Stimulated activated CD4-positive, alpha-beta T cell treated with anti-CD3 and anti-CD28 coated beads, TNF-alpha, amount 100 ng/mL, for 4 hours (primary cell): ENCODE measurements around the gene C1QTNF6.

Experiments
- DNase-seq, 3 experiments: peaks; one replicate each; pipeline ENCODE4 v3.0.0-alpha.2; 2020; ENCODE audit warnings: low read depth in 3 of 3

The C1QTNF6 gene

DNA sequence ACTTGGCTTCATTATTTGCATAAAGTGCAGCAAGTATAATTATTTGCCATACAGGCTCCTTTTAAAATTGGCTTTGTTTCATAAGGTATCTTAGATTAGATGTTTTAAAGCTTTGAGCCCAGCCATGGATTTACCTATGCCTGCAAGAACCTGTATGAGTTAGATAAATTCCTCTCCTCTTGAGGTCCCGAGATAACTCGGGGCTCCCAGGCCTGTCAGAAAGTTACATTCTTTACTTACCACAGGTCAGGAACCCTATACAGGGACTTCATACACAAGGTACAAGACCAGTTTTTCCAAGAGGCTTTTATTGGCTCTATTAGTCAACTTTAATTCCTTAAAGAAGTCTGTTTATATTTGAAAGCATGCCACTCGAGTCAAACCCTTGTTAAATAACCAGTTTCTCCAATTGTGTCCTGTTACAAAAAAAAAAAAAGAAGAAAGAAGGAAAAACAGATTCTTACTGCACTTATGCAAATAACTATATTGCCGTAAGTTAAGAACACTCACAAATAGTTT is 2.3 kb upstream of the C1QTNF6 start:
- no peak for DNase-seq

DNA sequence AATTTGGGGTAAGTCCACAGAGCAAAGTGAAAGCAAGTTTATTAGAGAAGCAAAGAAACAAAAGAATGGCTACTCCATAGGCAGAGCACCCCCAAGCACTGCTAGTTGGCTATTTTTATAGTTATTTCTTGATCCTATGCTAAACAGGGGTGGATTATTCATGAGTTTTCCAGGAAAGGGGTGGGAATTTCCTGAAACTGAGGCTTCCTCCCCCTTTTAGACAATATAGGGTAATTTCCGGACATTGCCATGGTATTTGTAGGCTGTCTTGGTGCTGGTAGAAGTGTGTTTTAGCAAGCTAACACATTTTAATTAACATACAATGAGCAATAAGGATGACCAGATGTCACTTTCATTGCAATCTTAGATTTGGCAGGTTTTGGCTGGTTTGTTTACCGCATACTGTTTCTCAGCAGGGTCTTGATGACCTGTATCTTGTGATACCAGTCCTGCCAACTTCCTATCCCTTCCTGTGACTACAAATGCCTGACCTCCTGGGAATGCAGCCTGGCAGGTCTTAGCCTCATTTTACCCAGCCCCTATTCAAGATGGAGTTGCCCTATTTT is 937 bp upstream of the C1QTNF6 start:
- DNase-seq, result no peak

DNA sequence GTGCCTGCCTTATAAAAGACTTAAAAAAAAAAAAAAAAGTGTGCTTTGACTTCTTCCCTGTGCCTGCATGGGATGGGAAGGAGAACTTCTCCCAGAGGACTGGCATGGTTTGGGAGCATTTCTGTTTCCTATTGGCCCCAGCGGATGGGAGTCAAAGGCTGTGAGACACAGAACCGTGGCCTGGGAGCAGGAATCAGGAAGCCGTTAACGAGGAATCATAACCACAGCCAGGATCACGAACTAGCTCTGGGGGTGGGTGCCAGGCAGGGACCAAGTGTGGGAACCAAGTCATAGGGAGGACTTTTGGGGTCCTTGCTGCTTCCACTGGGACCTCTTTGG is 526 bp downstream of the C1QTNF6 start:
- no peak for DNase-seq

DNA sequence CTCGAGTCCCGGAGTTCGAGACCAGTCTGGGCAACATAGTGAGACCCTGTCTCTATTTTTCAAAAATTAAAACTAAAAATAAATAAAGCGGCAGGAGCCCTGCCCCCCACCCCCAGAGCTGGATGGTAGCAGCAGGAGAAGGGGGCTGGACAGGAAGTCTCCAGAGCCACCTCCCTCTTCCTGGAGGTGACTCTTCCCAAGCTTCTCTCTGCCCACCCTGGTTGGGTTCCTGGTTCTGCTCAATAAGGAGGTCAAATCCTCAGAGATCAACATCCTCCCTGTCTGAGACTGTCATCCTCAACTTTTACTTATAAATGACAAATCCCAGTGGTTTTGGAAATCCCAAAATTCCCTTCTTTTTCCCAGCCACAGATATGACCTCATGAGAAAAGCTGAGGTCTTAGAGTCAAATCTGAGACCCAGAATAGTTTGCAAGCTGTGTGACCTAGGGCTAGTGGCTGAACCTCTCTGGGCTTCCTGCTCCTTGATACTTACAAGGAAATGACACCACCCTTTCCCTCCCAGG is 987 bp downstream of the C1QTNF6 start:
- no peak for DNase-seq

DNA sequence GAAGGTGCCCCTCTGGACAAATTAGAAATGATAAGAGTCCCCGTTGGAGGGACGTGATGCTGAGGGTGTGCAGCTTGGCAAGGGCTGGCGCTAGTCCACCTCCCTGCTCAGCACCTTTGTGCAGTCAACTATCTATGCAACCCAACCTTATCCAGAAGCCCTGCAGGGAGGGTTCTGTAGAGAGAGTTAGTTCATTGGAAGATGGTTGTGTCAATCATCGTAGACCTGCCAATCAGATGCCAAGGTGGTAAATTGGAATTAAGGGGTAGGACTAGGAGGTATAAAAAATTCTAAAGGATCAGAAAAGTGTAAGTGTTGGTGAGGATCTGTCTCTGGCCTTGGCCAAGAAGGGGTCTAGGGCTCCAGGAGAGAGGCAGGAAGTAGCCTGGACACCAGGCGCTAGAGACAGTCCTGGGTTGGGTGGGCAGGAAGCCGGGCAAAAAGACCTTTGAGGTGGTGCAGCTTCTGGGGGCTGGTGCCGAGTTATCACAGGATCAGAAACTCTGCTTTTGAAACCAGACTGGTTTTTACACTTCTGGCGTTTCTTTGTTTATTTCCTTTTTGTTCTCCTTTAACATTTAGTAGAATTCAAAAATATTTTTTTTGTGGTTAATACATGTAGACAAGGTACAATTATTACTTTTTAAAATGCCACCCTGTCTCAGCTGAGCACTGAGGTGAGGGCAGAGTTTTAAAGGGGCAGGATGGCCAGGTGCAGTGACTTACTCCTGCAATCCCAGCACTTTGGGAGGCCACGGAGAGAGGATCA is 1.6 kb downstream of the C1QTNF6 start:
- DNase-seq, result peak in 1 of 3 experiments; percentile 24

DNA sequence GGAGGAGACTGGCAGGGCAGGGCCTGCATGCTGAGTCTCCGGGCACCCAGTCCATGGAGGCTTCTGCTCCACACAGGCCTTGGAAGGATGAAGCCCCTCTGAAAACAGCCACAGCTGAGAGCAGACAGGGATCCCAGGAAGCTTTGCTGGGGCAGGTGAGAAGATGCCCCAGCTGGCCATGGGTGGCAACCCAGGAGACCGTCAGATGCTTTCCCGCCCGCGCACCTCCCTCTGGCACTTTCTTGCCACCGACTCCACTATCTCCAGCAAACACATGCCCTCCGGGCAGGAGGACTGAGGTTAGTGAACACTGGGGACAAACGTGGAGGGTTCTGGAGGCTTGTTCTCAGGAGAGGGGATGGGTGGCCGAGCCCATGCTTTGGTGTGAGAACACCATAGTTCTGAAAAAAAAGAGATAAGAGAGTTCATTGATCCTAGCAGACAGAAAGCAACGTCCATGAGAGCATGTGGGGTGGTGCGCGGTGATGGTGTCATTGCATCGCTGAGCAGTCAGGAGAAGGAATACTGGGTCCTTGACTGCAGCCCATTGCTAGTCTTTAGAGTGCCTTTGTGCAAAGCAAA is 2.3 kb downstream of the C1QTNF6 start:
- DNase-seq, result no peak

DNA sequence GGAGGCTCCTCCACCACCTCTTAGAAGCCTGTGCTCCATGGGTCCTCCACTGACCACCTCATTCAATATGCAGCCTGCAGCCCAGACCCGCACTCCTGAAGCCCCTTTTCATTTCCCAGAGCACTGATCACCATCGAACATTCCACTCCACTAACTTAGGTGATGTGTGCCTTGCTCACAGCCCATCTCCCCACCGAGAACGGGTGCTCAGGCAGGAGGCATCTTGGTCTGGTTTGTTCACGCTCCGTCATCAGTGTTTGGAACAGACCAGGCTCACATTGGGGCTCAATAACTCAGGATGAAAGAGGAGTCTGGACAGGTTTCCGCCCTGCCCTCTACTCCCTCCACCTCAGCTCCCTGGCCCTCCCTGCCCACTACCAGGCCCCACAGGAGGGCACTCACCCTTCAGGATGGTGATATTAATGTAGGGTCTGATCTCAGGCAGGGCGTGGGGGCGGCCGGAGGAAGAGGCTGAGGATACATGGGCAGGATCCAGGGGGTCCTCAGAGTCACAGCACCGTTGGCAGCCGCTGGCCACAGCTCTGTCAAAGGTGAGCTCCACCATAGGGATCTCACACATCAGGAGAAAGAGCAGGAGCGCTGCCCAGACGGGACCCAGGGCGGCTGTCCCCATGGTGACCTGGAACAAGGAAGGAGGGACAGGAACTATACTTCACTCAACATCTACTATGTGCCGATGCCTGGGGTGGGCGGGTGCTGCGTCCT is 3.1 kb downstream of the C1QTNF6 start:
- no peak for DNase-seq

DNA sequence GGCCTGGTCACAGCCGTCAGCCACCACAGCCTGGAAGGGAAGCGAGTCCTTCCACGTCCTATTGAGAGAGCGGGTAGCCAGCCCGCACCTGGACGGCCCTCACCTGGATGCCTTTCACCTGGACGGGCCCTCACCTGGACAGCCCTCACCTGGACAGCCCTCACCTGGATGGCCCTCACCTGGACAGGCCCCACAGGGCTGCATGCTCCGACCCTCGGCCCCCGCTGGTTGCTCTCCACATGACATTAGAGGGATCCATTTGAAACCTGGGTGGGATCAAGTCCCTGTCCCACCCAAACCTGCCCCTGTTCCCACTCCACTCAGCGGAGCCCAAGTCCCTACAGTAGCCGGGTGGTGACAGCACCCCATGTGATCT is 3.7 kb downstream of the C1QTNF6 start:
- no peak for DNase-seq

DNA sequence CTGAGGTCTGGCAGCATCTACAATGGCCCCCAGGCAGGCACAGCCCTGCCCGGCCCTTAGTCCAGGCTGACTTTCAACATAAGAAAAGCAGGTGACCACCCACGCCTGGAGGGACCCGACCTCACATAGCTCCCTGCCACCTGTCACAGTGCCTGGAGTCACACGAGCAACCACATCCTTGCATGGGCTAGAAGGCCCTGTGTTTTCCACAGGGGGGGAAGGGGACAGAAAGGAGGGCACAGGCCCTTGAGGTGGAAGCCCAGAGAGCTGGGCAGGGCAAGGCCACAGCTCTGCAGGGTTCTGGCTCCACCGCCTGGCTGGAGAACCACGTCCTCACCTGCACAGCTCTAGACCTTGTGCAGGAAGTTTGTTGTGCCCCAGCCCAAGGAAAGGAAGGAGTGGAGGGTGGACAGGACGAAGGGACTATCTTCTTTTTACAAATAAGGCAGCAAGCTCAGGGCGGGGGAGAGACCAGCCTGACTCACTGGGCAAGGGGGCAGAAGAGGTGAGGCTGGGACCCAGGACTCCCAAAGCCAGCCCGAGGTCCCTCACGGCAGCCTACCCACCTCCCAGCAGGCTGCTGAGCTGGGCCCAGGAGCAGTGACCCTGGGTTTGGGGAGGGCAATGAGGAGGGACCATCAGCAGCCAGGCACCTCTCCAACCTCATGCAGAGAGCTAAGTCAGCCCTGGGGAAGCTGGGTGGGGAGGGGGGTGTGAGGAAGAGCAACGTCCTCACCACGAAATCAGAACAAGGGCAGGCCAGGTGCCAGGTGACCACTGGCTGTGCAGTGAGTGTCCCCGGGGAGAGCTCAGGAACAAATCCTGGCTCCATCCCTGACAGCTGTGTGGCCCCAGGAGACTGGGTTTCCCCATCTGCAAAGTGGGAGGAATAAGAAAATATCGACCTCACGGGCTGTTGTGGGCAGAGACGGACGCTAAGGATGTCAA is 4.3 kb downstream of the C1QTNF6 start:
- DNase-seq, result no peak

DNA sequence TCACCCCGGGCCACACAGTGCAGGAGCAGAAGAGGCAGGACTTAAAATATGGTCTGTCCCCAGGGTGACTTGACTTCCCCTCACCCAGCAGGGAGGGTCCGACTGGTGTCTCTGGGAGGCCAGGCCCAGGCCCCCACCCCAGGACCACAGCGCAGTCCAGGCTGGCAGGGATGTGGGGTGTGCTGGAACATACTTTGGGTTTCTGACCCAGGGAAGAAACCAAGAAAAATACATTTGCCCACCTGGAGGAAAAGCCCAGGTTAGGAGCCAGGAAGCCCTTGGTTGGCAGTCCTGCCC is 5.2 kb downstream of the C1QTNF6 start:
- DNase-seq, result no peak

DNA sequence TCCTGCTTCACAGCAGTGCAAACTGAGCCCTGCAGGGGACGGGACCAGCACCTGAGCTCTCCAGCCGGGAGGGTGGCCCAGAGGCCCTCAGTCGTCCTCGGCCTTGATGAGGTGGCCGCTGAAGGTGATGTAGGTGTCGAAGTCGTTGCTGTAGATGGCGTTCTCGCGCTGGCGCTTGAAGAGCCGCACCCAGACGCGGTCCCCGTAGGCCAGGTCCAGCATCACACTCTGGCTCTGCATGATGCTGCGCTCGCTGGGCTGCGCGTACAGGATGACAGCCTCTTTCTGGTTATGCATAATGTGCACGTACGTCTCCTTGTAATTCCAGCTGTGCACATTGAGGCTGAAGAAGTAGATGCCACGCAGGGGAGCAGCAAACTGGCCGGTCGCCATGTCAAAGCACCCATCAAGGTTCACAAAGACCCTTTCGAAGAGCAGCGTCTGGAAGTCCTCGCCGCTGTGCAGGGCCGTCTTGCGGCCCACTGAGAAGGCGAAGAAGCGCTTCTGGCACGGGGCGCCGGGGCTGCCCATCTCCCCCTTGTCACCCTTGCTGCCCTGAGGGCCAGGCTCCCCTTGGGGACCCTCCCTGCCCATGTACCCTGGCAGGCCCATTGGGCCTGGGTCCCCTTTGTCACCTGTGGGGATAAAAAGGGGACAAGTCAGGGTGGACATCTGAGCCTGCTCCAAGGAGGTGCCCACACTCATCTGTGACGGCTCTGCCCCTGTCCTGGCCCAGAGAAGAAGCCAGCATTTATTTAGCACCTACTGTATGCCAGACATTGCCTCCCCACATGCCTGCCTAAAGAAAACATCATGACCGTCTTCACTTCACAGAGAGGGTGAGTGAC is 5.7 kb downstream of the C1QTNF6 start:
- DNase-seq, result no peak

DNA sequence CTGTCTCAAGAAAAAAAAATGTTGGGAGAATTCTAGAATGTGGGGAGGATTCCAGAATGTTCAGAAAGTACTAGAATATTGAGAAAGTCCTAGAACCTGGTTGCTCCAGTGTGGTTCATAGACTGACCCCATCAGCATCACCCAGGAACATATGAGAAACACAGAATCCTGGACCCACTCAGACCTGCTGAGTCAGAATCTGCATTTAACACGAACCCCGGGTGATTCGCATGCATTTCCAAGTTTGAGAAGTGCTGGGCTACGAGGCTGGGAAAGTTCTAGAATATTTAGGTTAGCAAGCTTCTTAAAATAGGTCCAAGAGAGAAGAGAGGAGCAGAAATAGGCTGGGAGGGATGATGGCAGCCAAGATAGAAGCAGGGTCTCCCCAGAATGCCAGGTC is 6.4 kb downstream of the C1QTNF6 start:
- no peak for DNase-seq

DNA sequence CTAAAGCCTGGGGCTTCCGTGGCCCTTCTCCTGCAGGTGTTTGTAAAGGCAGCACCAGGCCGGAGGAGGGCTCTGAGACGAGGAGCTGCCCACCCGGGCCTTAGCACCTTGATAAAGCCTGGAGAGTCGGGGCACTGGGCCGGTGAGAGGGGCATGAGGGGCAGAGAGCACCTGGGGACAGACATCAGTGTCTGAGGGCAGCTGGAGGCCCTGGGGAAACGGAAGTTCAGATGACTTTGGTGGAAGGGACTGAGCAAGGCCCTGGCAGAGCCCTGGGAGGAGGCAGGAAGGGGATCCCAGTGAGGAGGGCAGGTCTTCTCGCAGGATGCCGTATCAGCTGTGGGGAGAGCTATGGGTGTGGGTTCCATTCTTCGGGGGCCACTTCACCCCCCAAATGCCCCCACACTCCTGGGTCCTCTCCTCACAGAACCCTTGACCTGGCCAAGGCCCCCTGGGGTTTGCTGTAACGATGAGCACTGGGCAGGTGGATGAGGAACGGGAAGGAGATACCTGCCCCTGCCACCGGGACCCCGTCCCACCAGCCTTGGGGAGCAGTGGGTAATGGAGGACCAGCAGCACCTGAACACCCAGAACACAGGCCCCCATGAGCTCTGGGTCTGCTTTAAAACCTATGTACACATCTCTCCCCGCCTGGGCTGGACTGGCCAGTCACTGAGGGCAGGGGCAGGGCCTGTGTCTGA is 7.4 kb downstream of the C1QTNF6 start:
- DNase-seq, result no peak

DNA sequence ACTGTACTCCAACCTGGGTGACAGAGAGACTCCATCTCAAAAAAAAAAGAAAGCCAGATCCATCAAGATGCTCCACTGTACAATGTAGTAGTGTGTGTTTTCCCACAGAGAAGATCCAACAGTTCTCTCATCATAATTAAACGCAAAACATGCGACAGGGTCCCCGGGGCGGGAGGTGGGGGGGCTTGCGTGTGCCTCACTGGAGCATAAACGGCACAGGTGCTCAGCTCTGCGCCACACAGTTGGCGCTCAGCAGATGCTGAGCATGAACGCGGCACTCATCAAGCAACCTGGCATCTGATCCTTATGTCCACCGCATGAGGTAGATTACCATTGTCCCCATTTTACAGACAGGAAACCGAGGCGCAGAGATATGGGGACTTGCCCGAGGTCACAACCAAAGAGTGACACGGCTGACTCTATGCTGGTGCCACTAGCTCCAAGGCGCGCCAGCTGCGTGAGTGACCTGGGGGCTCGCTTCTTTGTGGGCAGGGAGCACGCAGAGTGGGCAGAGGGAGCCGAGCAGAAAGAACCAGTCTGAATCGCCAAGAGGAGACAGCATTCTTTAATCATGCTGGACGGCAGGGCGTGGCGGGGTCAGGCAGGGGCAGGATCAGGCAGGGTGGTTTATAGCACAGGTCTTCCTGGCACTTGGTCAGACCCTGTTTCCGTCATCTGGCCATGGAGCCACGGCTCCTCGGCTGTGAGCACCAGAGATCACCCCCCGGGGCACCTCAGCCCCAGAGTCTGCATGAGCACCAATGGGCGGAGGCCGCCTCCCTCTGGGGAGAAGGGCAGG is 8.2 kb downstream of the C1QTNF6 start:
- DNase-seq, result no peak

DNA sequence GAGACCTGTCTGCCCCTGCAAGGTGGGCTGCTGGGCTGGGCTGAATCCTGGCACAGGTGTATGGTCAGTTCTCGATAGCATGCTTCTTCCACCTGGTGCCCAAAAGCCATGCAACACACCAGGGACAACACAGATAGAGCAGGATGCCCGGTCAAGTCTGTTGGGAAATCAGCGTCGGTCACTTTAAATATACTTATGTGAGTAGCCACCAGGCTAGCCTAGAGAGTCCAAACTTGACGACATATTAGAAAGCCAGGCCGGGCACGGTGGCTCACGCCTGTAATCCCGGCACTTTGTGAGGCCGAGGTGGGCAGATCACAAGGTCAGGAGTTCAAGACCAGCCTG is 8.9 kb downstream of the C1QTNF6 start:
- DNase-seq, result no peak

DNA sequence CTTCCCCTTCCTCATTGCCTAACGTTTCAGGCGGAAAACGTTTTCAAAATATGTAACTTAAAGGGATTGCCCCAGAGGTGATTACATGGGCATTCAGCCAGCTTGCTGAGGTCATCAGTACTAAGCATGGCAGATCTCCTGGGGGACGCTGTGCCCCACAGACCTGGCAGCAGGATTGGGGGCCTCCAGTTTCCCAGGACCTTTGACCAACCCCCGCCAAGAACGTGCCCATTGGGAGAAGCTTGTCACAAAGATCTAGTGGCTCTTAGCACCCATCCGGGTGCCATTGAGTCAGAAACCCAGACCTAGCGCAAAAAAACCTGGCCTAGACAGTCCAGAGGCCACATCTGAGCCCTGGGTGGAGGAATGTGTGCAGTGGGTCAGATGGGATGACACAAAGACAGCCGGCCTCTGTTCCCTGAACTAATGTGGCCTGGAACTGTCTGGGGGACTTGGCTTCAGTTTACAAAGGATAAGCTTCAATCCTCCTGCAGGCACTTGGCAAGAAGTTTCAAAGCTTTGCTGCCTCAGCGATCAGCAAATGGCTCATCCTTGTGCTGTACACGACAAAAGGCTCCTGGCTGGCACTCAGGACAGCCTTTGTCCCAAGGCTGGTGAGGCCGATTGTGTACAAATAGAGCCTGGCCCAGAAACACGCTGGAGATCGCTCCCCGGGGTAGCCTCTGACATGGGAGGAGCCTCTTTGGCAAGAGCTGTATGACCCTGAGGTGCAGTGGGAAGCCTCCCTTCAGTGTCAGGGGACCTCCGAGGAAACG is 9.5 kb downstream of the C1QTNF6 start:
- DNase-seq, result no peak

DNA sequence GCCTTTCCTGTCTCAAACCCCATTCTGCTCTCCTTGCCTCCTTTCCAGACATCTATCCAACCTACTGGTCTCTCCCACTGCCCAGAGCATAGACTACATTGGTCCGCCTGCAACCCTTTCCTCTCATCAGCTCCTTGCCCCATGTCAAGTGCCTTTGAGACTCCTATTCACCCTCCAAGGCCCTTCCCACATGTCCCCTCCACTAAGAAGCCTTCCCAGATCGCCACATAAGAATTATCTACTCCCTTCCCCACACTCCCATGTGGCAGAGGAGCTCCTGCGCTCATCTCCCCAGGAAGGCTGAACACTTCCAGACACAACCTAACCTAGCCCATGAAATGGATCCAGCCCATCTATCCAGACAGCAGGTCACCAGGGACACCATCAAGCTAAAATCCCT is 10.3 kb downstream of the C1QTNF6 start:
- no peak for DNase-seq

DNA sequence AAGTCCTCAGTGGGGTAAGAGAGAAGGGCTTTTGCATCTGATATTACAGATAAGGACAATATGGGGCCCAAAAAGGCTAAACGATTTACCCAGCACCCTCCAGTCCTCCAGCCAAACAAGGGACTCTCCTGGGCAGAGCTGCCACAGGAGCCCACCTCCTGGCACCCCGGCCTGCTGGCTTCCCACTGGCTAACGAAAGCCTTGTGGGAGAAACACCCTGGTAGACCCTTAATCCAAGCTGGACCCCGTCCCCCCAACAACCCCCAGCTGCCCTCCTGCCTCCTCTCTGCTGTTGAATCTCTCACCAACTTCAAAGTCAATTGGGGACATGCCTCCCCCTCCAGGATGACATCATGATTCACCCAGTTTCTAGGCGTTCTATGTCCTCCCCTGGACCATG is 10.8 kb downstream of the C1QTNF6 start:
- no peak for DNase-seq
